ENCODE results near the gene SH3BP4. TPM values are rescaled to one million over a fixed set of nuclear protein-coding genes. Genes with fewer than 3 reads are reported as not detected.

Gene SH3BP4
- total and polyA plus RNA-seq, 2 of the 13 experiments (the other 11 are each of a cell fraction or from before 2014, with no cell fraction given), result 34.6 to 99.1 TPM

GRCh38 chr2:235092433-235093223 is 140.8 kb downstream of the SH3BP4 start (continued):
- 0 out of 2 replicates have a peak, but pooled peaks have one; percentile 22 for TF ChIP-seq AHDC1 (CRISPR knock-in tag; IDR thresholded peaks at IDR 0.05; ENCODE audit: borderline replicate concordance)
- TF ChIP-seq HDAC1 (CRISPR knock-in tag; IDR thresholded peaks at IDR 0.05), result peak; percentile 48
- peak; percentile 62; the same call in 1 of the 2 replicates for TF ChIP-seq SALL1 (CRISPR knock-in tag; IDR thresholded peaks at IDR 0.05)

- no TSS peak for BruUV-seq (replicated peaks)
- H3K4me1 ChIP-seq (ENCODE audit: insufficient read depth, low read length), result peaks cover 21% of the 10 kb centered on the region
- H3K27ac ChIP-seq (ENCODE audit: extremely low read length, insufficient read depth, low read length), result no peak overlapping the region
- TF ChIP-seq RBAK (CRISPR knock-in tag; IDR thresholded peaks at IDR 0.05), result no peak
- no peak for TF ChIP-seq MEF2D (CRISPR knock-in tag; IDR thresholded peaks at IDR 0.05)
- TF ChIP-seq RELA (CRISPR knock-in tag; IDR thresholded peaks at IDR 0.05), result no peak
- TF ChIP-seq ZNF234 (CRISPR knock-in tag; conservative IDR thresholded peaks at IDR 0.05), result no peak
- no peak for TF ChIP-seq ZNF841 (CRISPR knock-in tag; IDR thresholded peaks at IDR 0.05; ENCODE audit: borderline replicate concordance)
- no peak for TF ChIP-seq ZNF749 (CRISPR knock-in tag; IDR thresholded peaks at IDR 0.05; ENCODE audit: borderline replicate concordance)
- TF ChIP-seq RORA (CRISPR knock-in tag; IDR thresholded peaks at IDR 0.05), result no peak
- no peak for TF ChIP-seq FOXO1 (CRISPR knock-in tag; IDR thresholded peaks at IDR 0.05)
- TF ChIP-seq ZSCAN9 (CRISPR knock-in tag; IDR thresholded peaks at IDR 0.05; ENCODE audit: borderline replicate concordance), result no peak
- no peak for TF ChIP-seq NFE2L2 (IDR thresholded peaks at IDR 0.05; ENCODE audit: low read length)
- no peak for TF ChIP-seq ETV6 (CRISPR knock-in tag; conservative IDR thresholded peaks at IDR 0.05)
- FAIRE-seq, result no peak
- no peak for DNase-seq (ENCODE audit: low spot score)
- no peak overlapping the region for H2AFZ ChIP-seq (ENCODE audit: low read length)
- H3K27me3 ChIP-seq (ENCODE audit: control insufficient read depth in 1 of 2, insufficient read depth in 2 of 2, low read length in 2 of 2), result peaks cover 2 to 39% of the 10 kb centered on the region in 2 experiments; a peak in 3 of 5 replicates
- no peaks in the 10 kb centered on the region for H4K20me1 ChIP-seq (ENCODE audit: insufficient read depth, low read length)
- ATAC-seq, result no peak
- H3K4me3 ChIP-seq (replicated peaks in 1 of 3; ENCODE audit: insufficient read depth in 1 of 3, low read depth in 2 of 3, low read length in 3 of 3), result no peak overlapping the region
- CTCF ChIA-PET (ENCODE audit: low intra/inter-chr PET ratio, low total read pairs), result no interaction called here
- WGBS (ENCODE audit: low lambda C conversion rate), result 63% methylated on average over 1 of the region's 1 CpG
- POLR2A ChIA-PET, result no interaction called here
- H3K9ac ChIP-seq (ENCODE audit: insufficient read depth, low read depth, low read length), result no peak overlapping the region
- H3K36me3 ChIP-seq (replicated peaks in 1 of 2; ENCODE audit: control insufficient read depth in 1 of 2, insufficient read depth in 2 of 2, low read length in 2 of 2), result no peaks in the 10 kb centered on the region
- H3K9me3 ChIP-seq (ENCODE audit: low read length), result no peaks in the 10 kb centered on the region
- intact Hi-C loops (cut with micrococcal nuclease; ENCODE audit: unreplicated experiment) (no loop called here), in situ Hi-C loops (cut with HindIII; ENCODE audit: extremely low pct_ligation_motif_present, low pct_unique_long_range_greater_than_20kb) (no loop called here)
- no peak overlapping the region for H3K4me2 ChIP-seq (ENCODE audit: low read depth, low read length)
- H3K79me2 ChIP-seq (ENCODE audit: insufficient read depth, low read length), result no peaks in the 10 kb centered on the region
Measured at GRCh38 chr2:235094457-235094856, 142.6 kb downstream of the SH3BP4 start.

All from HepG2 (cell line).